Fibroblast of upper back skin (primary cell): ENCODE data around the gene PACSIN2.
A peak's percentile ranks its signal among the peaks of the same experiment; 100 is the strongest.
"Not testable (repeated sequence)": the region's sequence is repeated elsewhere in the genome, so short reads cannot be mapped to it uniquely, and the experiment has no call there.

Source experiments
- DNase-seq: peaks from one replicate; pipeline ENCODE4 v3.0.0-alpha.2; 2013

PACSIN2 gene

DNA sequence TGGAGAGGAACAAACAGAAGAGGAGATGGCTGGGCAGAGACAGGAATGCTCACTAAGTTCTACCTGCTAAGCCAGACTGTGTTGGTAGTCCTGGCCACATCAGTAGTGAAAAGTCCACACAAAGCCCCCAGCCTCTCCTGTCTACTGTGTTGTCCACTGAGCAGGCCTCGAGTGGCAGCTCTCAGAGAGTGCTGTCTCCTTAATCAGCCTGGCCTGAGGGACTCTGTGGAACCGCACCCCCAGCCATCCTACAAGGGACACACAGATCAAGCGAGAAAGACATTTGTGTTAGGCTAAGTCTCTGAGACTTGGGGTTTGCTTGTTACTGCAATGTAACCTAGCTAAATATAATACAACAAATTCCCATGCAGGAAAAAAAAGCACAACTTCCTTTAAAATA lies 71.0 kb downstream of the PACSIN2 start:
- no peak for DNase-seq

DNA sequence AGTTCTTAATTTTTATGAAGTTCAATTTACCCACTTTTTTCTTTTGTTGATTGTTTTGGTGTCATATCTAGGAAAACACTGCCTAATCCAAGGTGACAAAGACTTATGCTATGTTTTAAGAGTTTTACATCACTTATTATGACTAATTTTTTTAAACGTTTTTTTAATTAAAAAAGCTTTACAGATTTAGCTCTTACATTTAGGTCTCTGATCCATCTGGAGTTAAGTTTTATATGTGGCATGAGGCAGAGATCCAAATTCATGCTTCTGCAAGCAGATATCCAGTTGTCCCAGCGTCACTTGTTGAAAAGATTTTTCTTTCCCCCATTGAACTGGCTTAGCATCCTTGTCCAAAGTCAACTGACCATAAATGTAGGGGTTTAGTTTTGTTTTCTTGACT lies 72.6 kb downstream of the PACSIN2 start:
- DNase-seq, result no peak

DNA sequence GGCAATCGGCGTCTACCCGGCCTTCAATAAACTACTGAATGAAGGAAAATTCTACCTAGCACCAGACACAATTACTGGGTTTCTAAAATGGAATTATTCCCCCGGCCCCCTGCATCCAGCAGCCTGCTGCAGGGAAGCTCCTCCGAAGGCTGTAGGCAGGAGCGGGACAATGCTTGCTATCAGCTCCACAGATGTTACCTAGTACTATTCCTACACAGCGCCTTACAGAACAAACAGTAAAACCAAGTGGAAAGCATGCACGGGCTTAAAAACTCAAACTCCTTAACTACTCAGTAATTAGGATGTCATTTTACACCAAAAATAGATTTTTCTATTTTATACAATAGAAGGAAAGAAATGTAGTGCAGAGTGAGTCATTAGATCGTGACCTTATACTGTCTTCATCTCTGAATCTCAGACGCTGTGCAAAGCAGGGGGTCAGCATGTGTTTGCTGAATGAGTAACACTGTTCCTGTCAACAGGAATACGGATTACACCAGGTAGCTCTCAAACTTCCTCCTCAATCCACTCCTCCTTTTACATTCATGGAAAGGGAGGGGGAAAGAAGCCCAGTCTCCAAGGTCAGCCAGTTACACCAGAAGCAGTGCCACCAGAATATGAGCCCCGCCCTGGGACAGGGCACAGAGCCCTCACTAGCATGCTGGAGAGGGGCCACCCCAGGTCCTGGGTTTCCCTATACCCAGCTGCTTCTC lies 74.9 kb downstream of the PACSIN2 start:
- DNase-seq, result peak; percentile 89

DNA sequence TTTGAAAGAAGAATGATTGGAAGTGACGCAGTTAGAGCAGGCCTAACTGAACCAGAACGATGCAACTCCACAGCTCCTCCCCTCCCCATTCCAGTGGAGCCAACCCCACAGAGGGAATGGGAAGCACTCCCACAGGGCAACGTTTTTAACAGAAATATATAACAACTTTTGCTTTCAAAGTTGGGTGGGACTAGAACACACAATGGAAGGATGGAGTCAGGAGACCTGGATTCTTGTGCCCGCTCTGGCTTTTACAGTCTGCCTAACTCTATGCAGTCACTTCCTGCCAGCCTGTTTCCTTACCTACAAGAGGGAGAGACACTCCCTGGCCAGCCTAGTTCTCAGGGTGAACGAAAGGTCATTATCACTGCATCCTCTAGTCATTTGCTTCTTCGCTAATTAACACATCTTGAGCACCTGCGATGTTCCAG lies 75.5 kb downstream of the PACSIN2 start:
- DNase-seq, result no peak

DNA sequence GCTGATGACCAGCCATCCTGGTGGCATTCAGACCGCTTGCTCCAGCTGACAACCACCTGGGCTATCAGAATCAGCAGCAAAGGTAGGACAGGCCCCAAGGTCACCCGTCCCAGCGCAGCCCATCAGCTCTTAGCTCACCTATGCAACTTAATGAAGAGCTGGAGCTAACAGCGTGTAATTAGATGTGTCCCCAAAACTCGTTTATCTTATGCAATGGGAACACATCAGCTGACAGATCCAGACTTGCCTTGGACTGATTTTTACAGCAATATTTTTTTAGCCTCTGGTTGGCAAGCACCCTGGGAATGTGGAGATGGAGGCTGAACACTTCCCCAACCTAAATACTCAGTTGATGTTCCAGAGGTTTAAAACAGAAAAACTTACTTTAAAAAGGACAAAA lies 76.0 kb downstream of the PACSIN2 start:
- no peak for DNase-seq

DNA sequence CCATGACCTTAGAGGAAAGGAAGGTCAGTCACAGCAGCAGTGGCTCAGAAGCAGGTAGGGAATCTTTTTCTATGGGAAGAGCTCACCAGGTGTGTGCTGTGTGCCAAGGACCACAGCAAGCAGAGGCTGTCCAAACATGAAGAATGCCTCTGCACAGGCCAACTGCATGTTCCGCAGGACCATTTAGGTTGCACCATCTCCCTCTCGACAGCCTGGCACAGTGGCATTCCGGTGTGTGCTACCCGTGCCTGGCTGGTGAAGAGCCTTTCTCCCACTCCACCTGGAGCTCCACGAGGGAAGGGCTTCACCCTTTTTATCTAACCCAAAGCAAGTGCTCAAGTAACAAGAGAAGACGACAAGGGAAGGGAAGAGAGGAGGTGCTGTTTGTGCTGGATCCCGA lies 76.5 kb downstream of the PACSIN2 start:
- DNase-seq, result no peak

DNA sequence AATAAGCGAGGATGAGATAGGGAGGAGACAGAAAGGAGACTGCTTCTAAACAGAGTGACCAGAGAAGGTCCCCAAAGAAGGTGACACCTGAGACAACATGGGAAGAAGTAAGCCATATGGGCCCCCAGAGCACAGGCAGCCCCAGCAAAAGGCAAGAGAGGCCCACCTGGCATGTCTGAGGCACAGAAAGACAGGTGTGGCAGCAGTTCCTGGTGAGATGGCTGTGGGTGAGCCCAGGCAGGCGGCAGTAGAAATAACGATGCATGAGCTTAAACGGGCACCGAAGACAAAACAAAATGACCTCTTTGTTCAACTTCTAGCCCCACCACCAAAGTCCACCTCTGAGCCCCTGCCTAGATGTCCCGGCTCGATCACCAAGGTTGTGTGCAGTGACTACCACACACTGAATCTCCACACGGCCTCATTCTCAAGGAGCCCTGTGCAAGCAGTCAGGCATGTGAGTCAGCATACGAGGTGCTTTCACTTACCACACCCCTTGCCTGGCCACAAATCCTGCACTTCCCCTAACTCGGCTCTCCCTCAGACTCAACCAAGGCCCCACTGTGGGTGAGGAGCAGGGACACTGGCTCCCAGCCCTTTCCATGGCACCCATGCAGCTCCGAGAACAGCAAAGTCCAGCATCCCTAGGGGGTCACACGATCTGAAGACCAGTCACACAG lies 77.6 kb downstream of the PACSIN2 start:
- peak; percentile 76 for DNase-seq

DNA sequence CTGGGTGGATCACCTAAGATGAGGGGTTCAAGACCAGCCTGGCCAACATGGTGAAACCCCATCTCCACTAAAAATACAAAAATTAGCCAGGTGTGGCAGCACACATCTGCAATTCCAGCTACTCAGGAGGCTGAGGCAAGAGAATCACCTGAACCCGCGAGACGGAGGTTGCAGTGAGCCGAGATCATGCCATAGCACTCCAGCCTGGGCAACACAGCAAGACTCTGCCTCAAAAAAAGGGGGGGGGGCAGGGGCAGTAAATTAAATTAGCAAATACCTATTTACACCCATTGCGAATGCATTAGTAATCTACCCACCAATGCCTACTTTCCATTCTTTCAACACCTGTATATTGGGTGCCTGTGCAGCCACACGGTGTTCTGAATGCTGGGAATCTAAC lies 78.3 kb downstream of the PACSIN2 start:
- not testable (repeated sequence) for DNase-seq

DNA sequence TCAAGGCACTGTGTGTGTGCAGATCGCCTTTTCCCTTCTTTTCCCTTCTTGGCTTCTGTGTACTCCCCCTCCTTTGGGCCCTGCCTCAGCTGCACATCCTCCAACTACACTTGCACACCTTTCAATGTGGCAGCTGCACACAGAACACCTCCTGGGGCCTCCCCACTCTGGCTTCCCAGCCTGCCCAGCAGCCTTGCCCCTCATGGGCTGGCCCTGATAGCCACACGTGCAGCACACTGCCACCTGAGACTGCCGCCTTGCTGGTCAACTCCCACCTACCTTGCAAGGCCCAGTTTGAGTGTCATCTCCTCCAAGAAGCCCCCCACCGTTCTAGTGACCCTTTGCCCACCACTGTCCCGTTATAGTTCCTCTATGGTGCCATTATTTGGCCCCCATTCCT lies 80.6 kb downstream of the PACSIN2 start:
- DNase-seq, result no peak

DNA sequence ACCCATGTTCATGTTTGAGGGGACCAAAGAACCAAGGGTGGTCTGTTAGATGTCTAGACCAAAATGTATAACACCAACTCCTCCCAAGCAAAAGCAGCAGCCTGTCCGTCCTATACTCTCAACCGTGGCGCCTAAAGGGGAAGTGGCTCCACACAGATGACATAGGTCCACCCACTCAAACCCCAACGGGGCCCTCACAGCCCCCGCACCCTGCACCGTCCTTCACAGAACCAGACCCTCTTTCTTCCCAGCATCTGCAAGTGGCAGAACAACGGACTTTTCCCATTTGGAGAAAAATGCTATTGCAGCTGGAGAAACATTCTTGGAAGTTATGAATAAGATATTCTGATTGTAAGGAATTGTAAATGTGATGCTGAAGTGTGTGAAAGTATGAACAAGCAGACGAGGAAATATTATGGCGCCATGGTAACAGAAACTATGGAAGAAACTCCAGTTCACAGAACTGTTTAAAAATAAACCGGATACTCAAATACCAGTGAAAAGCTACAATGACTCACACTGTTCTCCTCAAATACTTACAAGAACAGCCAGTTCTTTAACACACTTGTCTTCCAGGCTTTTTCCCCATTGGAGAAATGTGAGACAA lies 81.4 kb downstream of the PACSIN2 start:
- DNase-seq, result peak; percentile 91

DNA sequence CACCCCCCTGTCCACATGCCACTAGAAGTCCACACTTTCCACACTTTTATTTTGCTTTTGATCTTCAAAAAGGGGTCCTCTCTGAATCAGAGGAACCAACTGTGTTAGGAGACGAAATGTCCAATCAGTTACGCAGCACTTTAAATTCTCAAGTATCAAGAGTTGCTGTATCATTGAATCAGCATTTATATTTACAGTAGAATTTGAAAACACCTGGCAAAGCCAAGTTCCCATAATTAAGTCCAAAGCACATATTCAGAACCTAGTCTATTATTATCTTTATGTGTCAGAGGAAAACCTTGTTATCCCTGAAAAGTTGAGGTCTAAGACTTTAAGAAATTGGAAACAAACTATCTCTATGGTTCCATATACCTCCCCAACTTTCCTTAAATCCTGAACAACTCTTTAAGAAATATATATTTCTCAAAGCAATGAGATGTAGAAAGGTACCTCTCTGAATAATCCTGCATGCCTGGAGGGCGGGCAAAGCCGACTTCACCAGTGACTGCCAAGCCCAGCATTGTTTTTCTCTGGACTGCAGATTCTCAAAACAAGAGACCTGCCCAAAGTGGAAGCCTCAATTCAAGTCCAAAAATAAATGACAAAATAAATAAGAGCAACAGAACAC lies 82.0 kb downstream of the PACSIN2 start:
- no peak for DNase-seq

DNA sequence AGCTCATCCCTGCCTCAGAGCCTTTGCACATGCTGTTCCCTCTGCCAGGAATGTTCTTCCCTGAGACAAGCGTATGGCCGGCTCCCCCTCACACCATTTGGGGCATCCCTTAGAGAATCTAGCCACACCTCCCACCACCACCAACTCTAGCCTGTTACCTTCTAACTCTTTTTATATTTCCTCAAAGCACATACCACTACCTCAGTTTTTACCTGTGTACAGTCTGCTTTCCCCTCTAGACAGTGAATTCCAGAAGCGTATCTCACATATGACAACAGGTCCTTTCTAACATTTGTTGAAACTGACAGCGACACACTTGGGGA lies 82.8 kb downstream of the PACSIN2 start:
- DNase-seq, result no peak

DNA sequence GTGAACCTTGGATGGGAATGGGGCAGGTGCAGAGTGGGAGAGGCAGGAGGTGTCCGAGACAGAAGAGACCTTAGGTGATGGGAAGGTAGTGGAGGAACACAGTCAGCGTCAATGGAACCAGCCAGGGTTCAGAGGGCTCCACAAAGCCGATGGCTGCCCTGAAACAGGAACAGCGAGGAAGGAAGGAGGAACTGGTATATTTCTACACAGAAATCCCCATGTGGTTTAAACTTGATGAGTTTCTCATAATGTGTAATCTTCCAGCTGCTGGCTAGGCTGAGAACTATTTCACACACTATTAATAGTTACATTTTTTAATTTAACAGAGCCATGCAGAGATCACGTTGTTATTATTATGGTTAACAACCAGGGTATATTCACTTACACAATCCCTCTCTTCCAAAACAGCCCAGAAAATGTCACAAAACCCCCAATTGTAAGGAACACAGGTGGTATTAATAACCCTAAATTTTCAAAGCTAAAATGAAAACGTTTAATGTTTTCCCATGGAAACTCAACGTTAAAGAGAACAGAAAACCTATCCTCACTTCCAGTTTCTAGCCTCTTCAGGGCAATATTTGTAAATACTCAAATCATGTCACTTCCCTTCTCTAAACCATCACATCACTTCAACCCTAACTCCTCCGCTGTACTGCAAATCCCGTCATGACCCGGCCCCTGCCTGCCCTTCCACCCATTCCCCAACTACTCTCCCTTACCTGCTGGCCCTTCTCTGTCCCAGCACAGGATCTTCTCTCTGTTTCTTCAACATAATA lies 83.3 kb downstream of the PACSIN2 start:
- no peak for DNase-seq

DNA sequence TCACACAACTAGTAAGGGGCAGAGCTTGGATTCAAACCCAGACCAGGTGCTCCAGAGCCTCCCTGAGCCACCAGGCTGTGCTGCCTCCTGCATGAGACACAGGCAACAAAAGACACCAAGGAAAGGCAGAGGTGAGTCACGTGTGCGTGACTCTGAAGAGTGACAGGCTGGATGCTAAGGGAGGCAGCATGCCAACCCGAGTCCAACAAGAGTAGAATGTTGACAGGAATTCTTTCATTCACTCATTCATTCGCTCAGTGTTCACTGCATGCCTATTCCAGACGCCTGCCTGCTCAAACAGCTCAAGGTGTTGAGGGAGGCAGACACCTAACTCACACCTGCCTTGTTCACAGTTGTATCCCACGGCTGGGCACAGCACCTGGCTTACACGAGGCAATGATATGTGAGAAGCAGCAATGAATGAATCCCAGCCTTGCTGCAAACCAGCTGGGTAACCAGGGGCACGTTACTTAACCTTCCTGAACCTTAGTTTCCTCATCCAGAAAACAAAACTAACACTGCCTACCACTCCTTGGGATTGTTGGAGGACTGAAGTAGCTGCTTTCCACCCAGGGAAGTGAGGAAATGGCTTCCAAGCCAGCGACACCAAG lies 84.0 kb downstream of the PACSIN2 start:
- no peak for DNase-seq

DNA sequence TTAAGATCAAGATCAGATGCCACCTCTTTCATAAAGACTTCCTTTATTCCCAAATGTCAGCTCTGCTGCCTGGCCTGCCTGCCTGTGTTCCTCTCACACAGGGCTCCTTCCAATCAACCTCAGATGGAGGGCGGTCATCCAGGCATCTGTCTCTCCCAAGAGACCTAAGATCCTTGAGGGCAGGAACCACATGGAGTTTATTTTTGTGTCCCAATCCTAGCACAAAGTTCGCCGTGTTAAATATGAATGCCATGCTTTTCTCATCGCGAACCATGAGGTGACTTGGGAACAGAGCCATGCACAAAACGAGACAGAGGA lies 85.2 kb downstream of the PACSIN2 start:
- DNase-seq, result no peak

DNA sequence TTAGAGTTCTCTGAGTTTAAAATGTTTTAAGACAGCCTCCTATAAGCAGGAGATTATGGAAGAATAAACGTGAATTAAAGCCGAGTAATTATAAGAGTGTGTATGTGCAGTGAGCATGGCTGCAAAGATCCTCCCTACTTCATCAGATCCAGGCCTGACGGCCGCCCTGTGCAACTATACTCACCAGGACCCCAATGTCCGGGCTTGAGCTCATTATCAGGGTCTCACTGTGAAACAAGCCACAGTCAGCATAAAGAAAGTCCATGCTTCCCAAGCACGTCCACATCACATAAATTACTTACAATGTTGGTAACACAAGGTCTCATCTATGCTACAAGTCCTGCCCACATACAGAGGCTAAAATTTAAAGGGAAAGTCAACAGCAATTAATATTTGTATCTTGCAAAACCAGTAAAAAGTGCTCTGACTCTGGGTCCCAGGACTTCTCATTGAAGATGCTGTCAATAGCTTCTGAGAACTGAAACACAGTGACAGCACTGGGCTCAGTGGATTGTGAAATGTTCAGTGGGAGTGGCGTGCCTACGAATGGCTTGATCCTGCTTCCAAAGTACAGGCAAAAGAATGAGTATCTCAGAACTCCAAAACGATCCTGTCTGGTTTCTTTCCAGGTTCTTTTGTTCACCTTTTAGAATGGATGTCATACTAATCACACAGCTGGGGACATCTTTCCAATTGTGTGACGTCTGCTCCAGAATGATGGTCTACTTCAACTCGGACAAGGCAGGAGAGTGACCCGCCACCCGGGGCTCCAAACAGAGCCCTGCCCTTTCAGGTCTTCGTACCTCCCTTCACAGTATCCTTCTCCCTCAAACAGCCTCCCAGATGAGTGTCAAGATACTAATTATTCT lies 85.7 kb downstream of the PACSIN2 start:
- DNase-seq, result no peak

DNA sequence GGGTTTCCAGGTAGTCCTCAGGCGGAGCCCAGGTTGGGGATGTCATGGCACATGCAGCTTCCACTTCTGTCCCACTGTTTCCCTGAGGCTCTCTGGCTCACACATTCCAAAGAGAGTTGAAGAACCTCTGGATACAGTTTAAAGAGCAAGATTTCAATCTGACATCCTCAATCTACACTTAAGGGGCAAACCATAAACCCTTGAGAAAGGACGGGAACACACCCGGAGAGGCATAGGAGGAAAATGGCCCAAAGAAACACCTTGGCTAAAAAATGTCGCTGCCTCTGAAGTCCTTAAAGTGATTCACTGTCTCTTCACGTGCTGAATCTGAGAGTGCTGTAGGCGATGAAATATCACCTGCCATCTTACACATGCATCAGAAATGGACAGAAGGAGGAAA lies 87.0 kb downstream of the PACSIN2 start:
- DNase-seq, result no peak

DNA sequence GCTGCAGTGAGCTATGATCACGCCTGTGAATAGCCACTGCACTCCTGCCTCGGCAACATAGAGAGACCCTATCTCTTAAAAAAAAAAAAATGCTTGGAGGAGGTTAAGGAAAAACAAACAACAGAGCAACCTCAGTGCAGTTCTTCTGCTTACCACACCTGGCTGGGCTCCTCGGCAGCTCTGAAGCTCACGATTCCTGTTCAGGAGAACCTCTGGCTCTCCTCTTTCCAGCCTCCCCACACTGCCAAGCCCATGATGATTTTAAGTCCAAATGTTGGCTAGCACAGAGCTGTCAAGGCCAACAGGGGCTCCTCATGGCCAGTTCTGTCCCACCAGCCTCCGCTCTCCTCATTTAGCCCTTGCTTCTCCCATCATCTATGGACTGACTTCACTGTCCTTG lies 88.2 kb downstream of the PACSIN2 start:
- no peak for DNase-seq

DNA sequence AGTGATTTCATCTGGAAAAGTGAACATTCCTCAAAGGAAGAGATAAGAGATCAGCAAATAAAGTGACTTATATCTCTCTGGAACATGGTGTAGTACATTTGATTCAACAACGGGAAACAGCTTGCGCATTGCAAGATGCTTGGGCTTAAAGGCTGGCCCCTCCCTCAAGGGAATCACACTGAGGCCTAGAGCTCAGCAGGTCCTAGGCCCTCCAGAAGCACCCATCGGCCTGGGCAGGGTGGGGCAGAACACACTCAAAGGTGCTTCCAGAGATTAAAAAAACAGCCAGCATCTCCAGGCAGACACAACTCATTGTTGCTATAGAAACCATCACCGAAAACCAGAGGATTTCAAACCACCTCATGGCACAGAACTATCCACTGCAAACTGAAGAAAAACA lies 88.8 kb downstream of the PACSIN2 start:
- no peak for DNase-seq

DNA sequence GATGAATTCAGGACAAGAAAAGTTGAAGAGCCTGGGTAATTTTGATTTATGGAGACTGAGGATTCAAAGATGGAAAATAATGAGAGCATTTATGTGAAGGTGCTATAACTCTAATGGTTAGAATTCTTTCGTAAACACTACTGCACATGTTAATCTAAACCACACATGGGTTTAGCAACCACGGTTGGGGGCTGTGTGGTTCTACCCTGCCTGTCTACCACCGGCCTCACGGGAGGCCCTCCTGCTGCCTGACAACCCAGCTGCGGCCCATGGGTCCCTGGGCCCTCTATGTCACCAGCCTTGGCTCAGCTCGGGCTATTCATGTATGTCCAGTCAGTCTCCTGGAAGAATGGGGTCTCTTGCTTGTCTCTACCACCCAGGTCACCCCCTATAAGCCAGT lies 89.4 kb downstream of the PACSIN2 start:
- DNase-seq, result no peak

DNA sequence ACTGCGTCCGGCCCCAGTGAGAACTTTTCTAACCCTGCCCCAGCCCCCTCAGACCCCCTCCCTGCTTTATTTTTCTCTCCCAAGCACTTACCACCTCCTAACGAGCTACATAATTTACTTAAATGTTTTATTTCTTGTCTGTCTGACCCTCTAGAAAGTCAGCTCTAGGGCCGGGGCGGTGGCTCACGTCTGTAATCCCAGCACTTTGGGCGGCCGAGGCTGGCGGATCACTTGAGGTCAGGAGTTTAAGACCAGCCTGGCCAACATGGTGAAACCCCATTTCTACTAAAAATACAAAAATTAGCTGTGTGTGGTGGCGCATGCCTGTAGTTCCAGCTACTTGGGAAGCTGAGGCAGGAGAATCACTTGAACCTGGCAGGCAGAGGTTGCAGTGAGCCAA lies 89.9 kb downstream of the PACSIN2 start:
- not testable (repeated sequence) for DNase-seq

DNA sequence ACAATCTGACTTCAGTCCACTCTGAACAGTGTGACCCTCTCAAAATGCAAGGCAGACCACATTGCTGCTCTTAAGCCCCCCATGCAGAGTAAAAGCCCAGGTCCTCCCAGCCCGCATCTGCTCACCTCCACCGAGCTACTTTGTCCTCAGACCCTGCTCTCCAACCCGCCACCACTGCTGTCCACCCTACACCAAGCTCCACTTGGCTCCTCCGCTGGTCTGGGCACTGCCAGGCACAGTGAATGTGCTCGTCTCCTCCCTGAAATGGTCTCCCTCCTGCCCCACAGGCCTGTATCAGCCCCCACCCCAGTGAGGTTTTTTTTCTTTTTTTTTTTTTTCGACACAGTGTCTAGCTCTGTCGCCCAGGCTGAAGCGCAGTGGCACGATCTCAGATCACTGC lies 90.5 kb downstream of the PACSIN2 start:
- DNase-seq, result no peak
